HepG2 (cell line): ENCODE results near the gene DOK7. TPM values are rescaled to one million over a fixed set of nuclear protein-coding genes. Genes with fewer than 3 reads are reported as not detected.
A peak's percentile ranks its signal among the peaks of the same experiment; 100 is the strongest.

Experiments used
- ATAC-seq: fragments of 200-7000 bp; cut with Tn5 transposase; 3 replicates; pipeline ENCODE4 v1.9.1; 2020; ENCODE audit warnings: mild to moderate bottlenecking, moderate library complexity
- BruUV-seq: library from RNA; stranded (reverse); fragments of 400-500 nt; replicated peaks from 2 replicates; lab custom pipeline; 2021; lab: Mats Ljungman, UMichigan
- CTCF ChIA-PET: fragments of 300-600 bp; formaldehyde crosslinking; extraction: SDS; loops from one replicate; lab custom pipeline; 2021; ENCODE audit warnings: low total read pairs, inconsistent platforms, low intra/inter-chr PET ratio; lab: Yijun Ruan, JAX
- POLR2A ChIA-PET: fragments of 350-600 bp; sonication (Branson Sonifier 250); formaldehyde crosslinking; loops from one replicate; lab custom pipeline; 2020; ENCODE audit warnings: antibody characterized with exemption, inconsistent platforms; lab: Yijun Ruan, JAX
- DNase-seq: peaks from one replicate; pipeline ENCODE4 v3.0.0-alpha.2; 2015; ENCODE audit warnings: low spot score
- FAIRE-seq: peaks from 3 replicates; lab custom pipeline; 2011; peaks lifted over from hg19 to GRCh38; lab: Jason Lieb, UNC
- H2AFZ ChIP-seq: one replicate; pipeline ENCODE4 v1.6.1; 2011; ENCODE audit warnings: low read length, inconsistent platforms
- H3K27ac ChIP-seq: fragments of 300-600 bp; 3 replicates; pipeline ENCODE4 v1.8.0; 2011; ENCODE audit warnings: mixed run types, mild to moderate bottlenecking, mixed read lengths, low read length, inconsistent platforms; ENCODE audit not compliant: insufficient read depth; ENCODE audit errors: extremely low read length
- H3K27me3 ChIP-seq, 2 experiments: fragments of 200-600 bp in 1 of 2; 2 replicates in 1 of 2; 3 replicates in 1 of 2; pipeline versions ENCODE4 v1.6.0 to v1.8.0; 2011; ENCODE audit warnings: low read length in 2 of 2, mild to moderate bottlenecking in 2 of 2, moderate library complexity in 2 of 2, inconsistent platforms in 1 of 2; ENCODE audit not compliant: insufficient read depth in 2 of 2, control insufficient read depth in 1 of 2
- H3K36me3 ChIP-seq, 2 experiments: fragments of 200-600 bp in 1 of 2; replicated peaks in 1 of 2; 2 replicates in 1 of 2; 3 replicates in 1 of 2; pipeline versions ENCODE4 v1.5.1 to v1.8.0; 2011; ENCODE audit warnings: low read length in 2 of 2, inconsistent platforms in 1 of 2; ENCODE audit not compliant: insufficient read depth in 2 of 2, control insufficient read depth in 1 of 2
- H3K4me1 ChIP-seq: 2 replicates; pipeline ENCODE4 v1.5.1; 2012; ENCODE audit warnings: low read length, inconsistent platforms; ENCODE audit not compliant: insufficient read depth
- H3K4me2 ChIP-seq: 2 replicates; pipeline ENCODE4 v1.6.0; 2011; ENCODE audit warnings: low read depth, low read length, inconsistent platforms
- H3K4me3 ChIP-seq, 3 experiments: fragments of 200-600 bp in 1 of 3; sonication (generic), shearing (Covaris generic) in 1 of 3; replicated peaks in 1 of 3; 2 replicates each; pipeline ENCODE4 v1.5.1; 2011 to 2016; ENCODE audit warnings: low read length in 3 of 3, inconsistent platforms in 2 of 3, low read depth in 2 of 3, mild to moderate bottlenecking in 2 of 3, control low read depth in 1 of 3, mixed read lengths in 1 of 3; ENCODE audit not compliant: insufficient read depth in 1 of 3
- H3K79me2 ChIP-seq: one replicate; pipeline ENCODE4 v1.6.1; 2011; ENCODE audit warnings: low read length, inconsistent platforms; ENCODE audit not compliant: insufficient read depth
- H3K9ac ChIP-seq: 2 replicates; pipeline ENCODE4 v1.6.0; 2011; ENCODE audit warnings: mild to moderate bottlenecking, low read depth, low read length, inconsistent platforms; ENCODE audit not compliant: insufficient read depth
- H3K9me3 ChIP-seq: 2 replicates; pipeline ENCODE4 v1.5.1; 2012; ENCODE audit warnings: mild to moderate bottlenecking, low read length
- H4K20me1 ChIP-seq: 2 replicates; pipeline ENCODE4 v1.6.0; 2011; ENCODE audit warnings: inconsistent platforms, mild to moderate bottlenecking, low read length, moderate library complexity; ENCODE audit not compliant: insufficient read depth
- AGO1 ChIP-seq: fragments of 200-400 bp; formaldehyde crosslinking; IDR thresholded peaks from 2 replicates; pipeline ENCODE4 v1.6.1; 2017; ENCODE audit warnings: mild to moderate bottlenecking, low read depth, low read length, moderate library complexity; ENCODE audit not compliant: poor library complexity, severe bottlenecking
- CSRNP1 ChIP-seq: sonication (generic); formaldehyde crosslinking; IDR thresholded peaks from 2 replicates; pipeline ENCODE4 v1.8.1; 2023; ENCODE audit warnings: mild to moderate bottlenecking, missing genetic modification reagents
- HNRNPH1 ChIP-seq: fragments of 200-400 bp; formaldehyde crosslinking; optimal IDR thresholded peaks from 2 replicates; pipeline ENCODE3; 2017; ENCODE audit warnings: mild to moderate bottlenecking, low read depth, low read length
- KDM2A ChIP-seq: sonication (generic); formaldehyde crosslinking; IDR thresholded peaks from 2 replicates; pipeline ENCODE4 v1.4.0; 2020; ENCODE audit warnings: low read depth, missing genetic modification reagents, borderline replicate concordance
- RBM22 ChIP-seq: fragments of 200-400 bp; formaldehyde crosslinking; optimal IDR thresholded peaks from 2 replicates; pipeline ENCODE3; 2017; ENCODE audit warnings: mild to moderate bottlenecking, low read length, moderate library complexity
- SNAPC2 ChIP-seq: sonication (generic); formaldehyde crosslinking; IDR thresholded peaks from 2 replicates; pipeline ENCODE4 v1.8.1; 2022; ENCODE audit warnings: mild to moderate bottlenecking, missing genetic modification reagents
- WGBS: methylation state at CpG from one replicate; pipeline ENCODE4 v1.1.6; 2017; ENCODE audit warnings: low lambda C conversion rate; 5-methylcytosine and 5-hydroxymethylcytosine counted together
- in situ Hi-C: cut with HindIII; loops from 2 replicates; pipeline ENCODE4 v1.10.0; 2017; ENCODE audit warnings: low pct_unique_long_range_greater_than_20kb; ENCODE audit not compliant: extremely low pct_ligation_motif_present
- intact Hi-C: fragments of 100-400 bp; cut with micrococcal nuclease; formaldehyde crosslinking; loops from one replicate; pipeline ENCODE4 v1.10.0; 2022; ENCODE audit not compliant: unreplicated experiment
- polyA plus RNA-seq, 8 experiments: library from polyadenylated mRNA; depleted of rRNA in 3 of 8; stranded (reverse) in 7 of 8; unstranded in 1 of 8; fragments of >200 nt; fragmentation: Illumina TruSeq in 4 of 8; extraction: Trizol in 4 of 8; gene quantifications; 2 replicates each; pipeline versions ENCODE4 v1.2.1 to v1.2.3, GENCODE V29; 2011 to 2016; ENCODE audit warnings: low read depth in 4 of 8, missing spikeins in 1 of 8, mixed read lengths in 1 of 8; ENCODE audit not compliant: insufficient read depth in 1 of 8
- total RNA-seq, 5 experiments: library from RNA; depleted of rRNA; stranded (reverse); fragments of >200 nt; fragmentation: Illumina TruSeq; extraction: Trizol; gene quantifications; 2 replicates each; pipeline ENCODE4 v1.2.3, GENCODE V29; 2016; ENCODE audit warnings: low read depth in 1 of 5

Gene DOK7
- total and polyA plus RNA-seq, 2 of the 13 experiments (the other 11 are each of a cell fraction or from before 2014, with no cell fraction given): 0.03 to 0.07 TPM

GRCh38 chr4:3496021-3496420, 32.9 kb downstream of the DOK7 start:
- Histone ChIP-seq H2AFZ (no peak overlapping the region), H3K9ac (no peak overlapping the region), H3K9me3 (no peaks in the 10 kb centered on the region), H4K20me1 (peaks cover 3% of the 10 kb centered on the region; the same call in 1 of the 2 replicates), H3K79me2 (no peaks in the 10 kb centered on the region), H3K4me2 (0 out of 2 replicates have a peak overlapping the region, but pooled peaks have one; percentile 6), H3K27ac (no peak overlapping the region), H3K4me1 (peaks cover 28% of the 10 kb centered on the region), H3K27me3 (peaks cover 15 to 48% of the 10 kb centered on the region in 2 experiments), H3K36me3 (no peaks in the 10 kb centered on the region; a peak in 1 of 5 replicates), H3K4me3 (no peak overlapping the region)
- no peak for FAIRE-seq
- peak; percentile 1; the same call in 1 of the 3 replicates for ATAC-seq
- WGBS: no CpG with 5 or more reads among the region's 14 CpGs
- ChIA-PET CTCF (no interaction called here), POLR2A (no interaction called here)
- intact Hi-C loops (no loop called here), in situ Hi-C loops (no loop called here)
- TF ChIP-seq AGO1 (peak; percentile 73), CSRNP1 (CRISPR knock-in tag) (no peak), KDM2A (CRISPR knock-in tag) (peak; percentile 49; the same call in 1 of the 2 replicates), SNAPC2 (no peak), RBM22 (peak; percentile 15)
- no TSS peak for BruUV-seq
- DNase-seq: no peak

- in situ Hi-C loops: no loop called here
- no TSS peak for BruUV-seq
These were observed 34.0 kb downstream of the DOK7 start for GRCh38 chr4:3497095-3497494.

More at GRCh38 chr4:3497095-3497494, 34.0 kb downstream of the DOK7 start:
- CTCF ChIA-PET: no interaction called here
- POLR2A ChIA-PET: no interaction called here
- H3K4me2 ChIP-seq: no peak overlapping the region
- no peak for TF ChIP-seq HNRNPH1
- intact Hi-C loops: no loop called here
- no peak overlapping the region for H3K4me3 ChIP-seq
- H3K79me2 ChIP-seq: no peaks in the 10 kb centered on the region
- ATAC-seq (no peak), DNase-seq (no peak), FAIRE-seq (no peak)
- H3K9ac ChIP-seq: no peak overlapping the region
- no peak overlapping the region for H3K27ac ChIP-seq
- H3K27me3 ChIP-seq: peaks cover 11 to 38% of the 10 kb centered on the region in 2 experiments; a peak in 4 of 5 replicates
- peaks cover 28% of the 10 kb centered on the region for H3K4me1 ChIP-seq
- H4K20me1 ChIP-seq: peaks cover 3% of the 10 kb centered on the region; the same call in 1 of the 2 replicates
- no peaks in the 10 kb centered on the region; a peak in 1 of 5 replicates for H3K36me3 ChIP-seq
- H3K9me3 ChIP-seq: no peaks in the 10 kb centered on the region
- WGBS: 88% methylated on average over 3 of the region's 6 CpGs
- H2AFZ ChIP-seq: no peak overlapping the region
